ENCODE measurements around the gene RFPL3.

Gene RFPL3

DNA sequence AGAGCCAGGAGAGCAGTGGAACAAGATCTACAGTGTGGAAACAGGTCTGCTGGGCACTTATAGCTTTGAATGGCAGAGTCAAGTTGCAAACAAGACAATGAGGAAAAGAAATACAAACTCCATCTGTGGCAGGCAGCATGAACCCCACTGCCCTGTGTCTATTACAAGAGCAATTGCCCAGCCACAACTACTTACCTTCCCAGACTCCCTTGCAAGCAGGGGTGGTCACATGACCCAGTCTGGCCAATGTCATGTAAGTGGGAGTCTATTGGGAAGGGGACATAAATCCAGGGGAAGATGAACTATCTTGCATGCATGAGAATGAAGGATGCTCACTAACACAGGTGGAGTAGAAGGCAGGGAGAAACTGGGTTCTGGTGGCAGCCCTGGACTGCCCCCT, 44.1 kb upstream of the RFPL3 start:
- H3K4me3 ChIP-seq (ENCODE audit: low read depth, low read length), result no peak overlapping the region
- no peak for DNase-seq (ENCODE audit: low read depth)
- TF ChIP-seq, protein P1, sequence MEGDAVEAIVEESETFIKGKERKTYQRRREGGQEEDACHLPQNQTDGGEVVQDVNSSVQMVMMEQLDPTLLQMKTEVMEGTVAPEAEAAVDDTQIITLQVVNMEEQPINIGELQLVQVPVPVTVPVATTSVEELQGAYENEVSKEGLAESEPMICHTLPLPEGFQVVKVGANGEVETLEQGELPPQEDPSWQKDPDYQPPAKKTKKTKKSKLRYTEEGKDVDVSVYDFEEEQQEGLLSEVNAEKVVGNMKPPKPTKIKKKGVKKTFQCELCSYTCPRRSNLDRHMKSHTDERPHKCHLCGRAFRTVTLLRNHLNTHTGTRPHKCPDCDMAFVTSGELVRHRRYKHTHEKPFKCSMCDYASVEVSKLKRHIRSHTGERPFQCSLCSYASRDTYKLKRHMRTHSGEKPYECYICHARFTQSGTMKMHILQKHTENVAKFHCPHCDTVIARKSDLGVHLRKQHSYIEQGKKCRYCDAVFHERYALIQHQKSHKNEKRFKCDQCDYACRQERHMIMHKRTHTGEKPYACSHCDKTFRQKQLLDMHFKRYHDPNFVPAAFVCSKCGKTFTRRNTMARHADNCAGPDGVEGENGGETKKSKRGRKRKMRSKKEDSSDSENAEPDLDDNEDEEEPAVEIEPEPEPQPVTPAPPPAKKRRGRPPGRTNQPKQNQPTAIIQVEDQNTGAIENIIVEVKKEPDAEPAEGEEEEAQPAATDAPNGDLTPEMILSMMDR (conservative IDR thresholded peaks at IDR 0.05; ENCODE audit: low read depth, low read length), result no peak

DNA sequence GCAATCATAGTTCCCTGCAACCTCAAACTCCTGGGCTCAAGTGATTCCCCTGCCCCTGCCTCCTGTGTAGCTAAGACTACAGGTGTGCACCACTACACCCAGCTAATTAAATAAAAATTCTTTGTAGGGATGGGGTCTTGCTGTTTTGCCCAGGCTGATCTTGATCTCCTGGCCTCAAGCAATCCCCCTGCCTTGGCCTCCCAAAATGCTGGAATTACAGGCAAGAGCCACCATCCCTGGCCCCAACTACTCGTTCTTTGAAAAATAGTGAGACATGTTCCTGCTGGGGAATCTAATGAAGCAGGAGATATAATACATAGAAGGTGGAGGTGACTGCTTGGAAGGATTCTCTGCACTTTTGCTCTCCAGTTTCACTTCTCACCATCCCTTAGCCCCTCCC, 40.1 kb upstream of the RFPL3 start:
- no peak for DNase-seq (ENCODE audit: low read depth)
- TF ChIP-seq, protein P1 (conservative IDR thresholded peaks at IDR 0.05; ENCODE audit: low read depth, low read length), result no peak
- no peak overlapping the region for H3K4me3 ChIP-seq (ENCODE audit: low read depth, low read length)

DNA sequence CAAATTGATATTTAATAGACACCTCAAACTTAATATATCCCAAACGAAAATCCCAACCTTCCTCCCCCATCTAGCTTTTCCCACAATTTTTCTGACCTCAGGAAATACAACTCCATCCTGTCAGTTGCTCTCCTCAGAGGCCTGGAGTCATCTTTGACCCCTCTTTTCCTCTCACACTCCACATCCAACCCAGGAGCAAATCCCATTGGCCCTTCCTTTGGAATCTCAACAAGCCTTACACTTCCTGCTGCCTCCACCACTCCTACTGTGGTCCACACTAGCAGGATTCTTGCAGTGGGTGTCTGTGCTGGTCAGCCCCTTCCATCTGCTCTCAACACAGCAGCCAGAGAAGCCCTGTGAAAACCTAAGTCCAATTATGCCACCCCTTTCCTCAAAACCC, 39.3 kb upstream of the RFPL3 start:
- no peak overlapping the region for H3K4me3 ChIP-seq (ENCODE audit: low read depth, low read length)
- DNase-seq (ENCODE audit: low read depth), result no peak
- TF ChIP-seq, protein P1 (conservative IDR thresholded peaks at IDR 0.05; ENCODE audit: low read depth, low read length), result no peak

DNA sequence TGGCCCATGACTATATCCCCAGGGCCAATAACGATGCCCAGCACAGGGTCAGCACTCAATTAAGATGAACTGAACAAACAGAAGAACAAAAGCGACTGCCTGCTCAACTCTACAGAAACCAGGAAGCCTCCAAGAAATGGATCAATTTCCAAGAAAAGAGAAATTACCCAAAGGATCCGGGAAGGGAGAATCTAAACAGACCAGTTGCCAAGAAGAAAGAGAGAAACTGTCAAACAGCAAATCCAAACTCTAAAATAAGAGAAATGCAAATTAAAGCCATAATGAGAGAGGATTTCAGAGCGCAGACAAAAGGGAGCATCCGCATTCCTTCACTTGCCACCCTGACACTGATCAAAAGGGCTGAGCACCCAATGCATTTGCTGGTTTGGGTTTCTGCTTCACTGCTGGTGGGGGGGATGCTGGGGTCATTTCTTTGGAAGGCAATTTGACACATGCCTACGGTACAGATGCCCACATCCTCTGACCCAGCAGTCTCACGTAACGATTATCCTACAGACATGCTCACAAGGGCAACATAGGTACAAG, 37.7 kb upstream of the RFPL3 start:
- TF ChIP-seq, protein P1 (conservative IDR thresholded peaks at IDR 0.05; ENCODE audit: low read depth, low read length), result no peak
- H3K4me3 ChIP-seq (ENCODE audit: low read depth, low read length), result no peak overlapping the region

GRCh38 chr22:32322986-32323385, 34.7 kb upstream of the RFPL3 start:
- no peak for DNase-seq (ENCODE audit: low read depth)
- H3K4me3 ChIP-seq (ENCODE audit: low read depth, low read length), result no peak overlapping the region
- TF ChIP-seq, protein P1 (conservative IDR thresholded peaks at IDR 0.05; ENCODE audit: low read depth, low read length), result no peak

More for the DNA sequence above, 37.7 kb upstream of the RFPL3 start:
- no peak for DNase-seq (ENCODE audit: low read depth)

GRCh38 chr22:32323513-32324164, 34.0 kb upstream of the RFPL3 start:
- TF ChIP-seq, protein P1 (conservative IDR thresholded peaks at IDR 0.05; ENCODE audit: low read depth, low read length), result no peak
- H3K4me3 ChIP-seq (ENCODE audit: low read depth, low read length), result no peak overlapping the region
- no peak for DNase-seq (ENCODE audit: low read depth)

All from choroid plexus epithelial cell (primary cell).